HG02973 (cell line): Measurements from ENCODE around the gene C3.
"Not testable (repeated sequence)": the region's sequence is repeated elsewhere in the genome, so short reads cannot be mapped to it uniquely, and the experiment has no call there.

ENCODE experiments used
- ATAC-seq: cut with Tn5 transposase; IDR thresholded peaks from one replicate; pipeline ENCODE4 v1.9.1; 2021; ENCODE audit warnings: moderate library complexity; ENCODE audit not compliant: unreplicated experiment

Gene C3

GRCh38 chr19:6713773-6714692 is 6.4 kb downstream of the C3 start:
- ATAC-seq: no peak

DNA sequence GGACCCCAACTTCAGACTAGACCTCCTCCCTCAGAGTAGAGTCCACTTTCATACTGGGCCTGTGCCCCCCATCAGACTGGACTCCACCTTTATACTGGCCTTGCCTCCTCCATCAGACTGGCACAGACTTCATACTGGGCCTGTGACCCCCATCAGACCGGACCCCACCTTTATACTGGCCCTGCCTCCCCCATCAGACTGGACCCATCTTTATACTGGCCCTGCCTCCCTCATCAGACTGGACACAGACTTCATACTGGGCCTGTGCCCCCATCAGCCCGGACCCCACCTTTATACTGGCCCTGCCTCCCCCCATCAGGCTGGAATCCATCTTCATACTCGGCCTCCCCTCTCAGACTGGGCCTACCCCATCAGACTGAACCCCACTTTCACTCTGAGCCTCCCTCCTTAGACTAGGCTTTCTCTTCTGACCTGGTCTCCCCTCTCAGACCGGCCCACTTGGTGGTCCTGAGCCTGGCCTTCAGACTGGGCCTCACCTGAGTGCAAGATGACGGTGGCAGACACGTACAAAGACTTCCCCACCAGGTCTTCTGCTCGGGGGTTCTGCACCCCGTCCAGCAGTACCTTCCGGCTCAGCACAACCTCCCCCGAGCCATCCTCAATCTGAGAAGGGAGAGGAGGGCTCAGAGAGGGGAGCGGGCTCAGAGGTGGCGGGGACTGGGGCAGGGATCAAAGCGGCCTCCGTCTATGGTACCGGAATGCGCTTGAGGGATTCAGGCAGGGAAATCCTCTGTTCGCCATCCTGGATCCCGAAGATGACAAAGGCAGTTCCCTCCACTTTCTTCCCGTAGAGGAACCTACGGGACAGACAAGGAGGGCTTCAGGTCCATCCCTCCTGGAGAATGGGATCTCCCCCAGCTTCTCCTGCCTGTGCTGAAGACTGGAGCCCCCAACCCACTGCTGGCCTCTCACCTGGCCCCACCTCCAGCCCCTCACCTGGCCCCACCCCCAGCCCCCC is 7.5 kb downstream of the C3 start:
- ATAC-seq: no peak

GRCh38 chr19:6712231-6712630 is 8.2 kb downstream of the C3 start:
- ATAC-seq: no peak

GRCh38 chr19:6711605-6712004 is 8.8 kb downstream of the C3 start:
- no peak for ATAC-seq

DNA sequence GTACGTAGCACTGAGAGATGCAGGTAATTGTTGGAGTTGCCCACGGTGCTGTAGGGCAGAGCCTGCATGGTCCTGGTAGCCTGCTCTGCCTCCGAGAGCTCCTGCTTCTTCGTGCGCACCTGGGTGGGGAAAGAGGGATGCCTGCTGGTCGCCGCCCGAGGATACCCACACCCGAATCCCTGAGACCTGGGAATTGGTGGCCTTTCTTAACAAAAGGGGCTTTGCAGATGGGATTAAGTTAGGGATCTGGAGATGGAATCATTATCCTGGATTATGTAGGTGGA is 9.4 kb downstream of the C3 start:
- no peak for ATAC-seq

- no peak for ATAC-seq
Measured at GRCh38 chr19:6710273-6711077, 10.0 kb downstream of the C3 start.

GRCh38 chr19:6709549-6709948 is 10.9 kb downstream of the C3 start:
- ATAC-seq: no peak

DNA sequence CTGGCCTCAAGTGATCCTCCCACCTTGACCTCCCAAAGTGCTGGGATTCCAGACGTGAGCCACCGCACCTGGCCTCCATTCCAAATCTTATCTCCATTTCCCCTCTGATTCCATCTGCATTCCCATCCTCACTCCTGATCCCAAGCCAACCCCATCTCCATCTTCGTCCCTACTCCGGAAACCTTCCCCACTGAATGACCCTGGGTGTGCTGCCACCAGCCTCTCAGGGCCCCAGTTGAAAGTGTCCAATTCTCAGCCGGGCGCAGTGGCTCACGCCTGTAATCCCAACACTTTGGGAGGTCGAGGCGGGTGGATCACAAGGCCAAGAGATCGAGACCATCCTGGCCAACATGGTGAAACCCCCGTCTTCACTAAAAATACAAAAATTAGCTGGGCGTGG is 11.5 kb downstream of the C3 start:
- ATAC-seq: not testable (repeated sequence)

- ATAC-seq: no peak
Measured at GRCh38 chr19:6708346-6708745, 12.1 kb downstream of the C3 start.

DNA sequence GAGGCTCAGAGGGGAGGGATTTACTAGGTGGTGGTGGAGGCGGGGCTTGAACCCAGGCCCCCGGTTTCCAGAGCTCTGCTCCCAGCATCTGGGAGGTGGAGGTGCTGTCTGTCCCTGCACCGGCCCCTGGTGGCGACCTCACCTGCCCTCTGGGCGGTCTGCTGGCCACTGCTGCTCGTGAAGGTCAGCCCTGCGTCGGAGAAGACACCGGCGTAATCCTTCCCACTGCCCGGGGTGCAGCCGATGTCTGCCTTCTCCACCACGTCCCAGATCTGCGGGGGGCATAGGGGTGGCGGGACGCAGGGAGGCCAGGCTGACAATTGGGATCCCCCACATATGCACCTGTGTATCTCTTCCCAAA is 12.8 kb downstream of the C3 start:
- ATAC-seq: no peak

DNA sequence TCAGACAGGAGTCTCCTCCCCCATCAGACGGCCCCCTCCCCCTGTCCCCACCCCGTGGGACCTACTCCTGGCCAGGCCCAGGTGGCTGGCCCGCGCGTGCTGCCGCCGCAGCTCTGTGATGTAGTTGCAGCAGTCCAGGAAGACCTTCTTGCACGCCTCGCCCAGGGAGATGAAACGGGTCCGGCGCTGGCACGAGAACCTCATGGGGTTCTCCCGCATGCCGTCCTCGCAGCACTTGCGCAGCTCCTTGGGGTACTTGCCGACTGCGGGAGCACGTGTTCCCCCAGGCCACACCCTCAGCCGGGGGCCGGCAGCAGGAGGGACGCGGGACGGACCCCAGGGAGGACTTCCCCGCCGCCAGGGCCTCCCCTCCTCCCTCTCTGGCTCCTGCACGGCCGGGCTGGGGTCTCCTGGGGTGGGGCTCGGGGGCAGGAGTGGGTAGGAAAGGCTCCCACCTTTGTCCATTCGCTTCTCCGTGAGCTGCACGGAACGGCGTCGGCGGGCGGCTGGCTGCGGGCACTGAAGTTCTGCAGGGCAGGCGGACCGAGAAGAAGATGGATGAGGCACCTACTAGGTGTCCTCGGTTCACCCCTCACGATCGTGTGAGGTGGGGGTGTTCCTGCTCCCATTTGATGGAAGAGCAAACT is 13.3 kb downstream of the C3 start:
- ATAC-seq: no peak

- no peak for ATAC-seq
Measured at GRCh38 chr19:6706633-6706958, 13.9 kb downstream of the C3 start.

GRCh38 chr19:6705931-6706632 is 14.4 kb downstream of the C3 start:
- no peak for ATAC-seq

- no peak for ATAC-seq
Measured at GRCh38 chr19:6700586-6701316, 19.7 kb downstream of the C3 start.

DNA sequence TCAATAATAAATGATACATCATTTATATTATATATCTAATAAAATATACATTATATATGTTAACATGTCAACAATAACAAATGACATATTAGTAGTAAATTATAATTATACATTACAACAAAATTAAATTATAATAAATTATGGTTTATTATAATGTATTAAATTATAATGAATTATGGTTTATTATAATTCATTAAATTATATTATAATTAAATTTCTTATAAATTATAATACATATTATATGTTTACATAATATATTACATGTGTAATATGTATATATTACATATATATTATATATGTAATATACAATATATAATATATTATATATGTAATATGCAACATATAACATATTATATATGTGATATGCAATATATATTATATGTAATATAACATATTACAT is 20.5 kb downstream of the C3 start:
- no peak for ATAC-seq

DNA sequence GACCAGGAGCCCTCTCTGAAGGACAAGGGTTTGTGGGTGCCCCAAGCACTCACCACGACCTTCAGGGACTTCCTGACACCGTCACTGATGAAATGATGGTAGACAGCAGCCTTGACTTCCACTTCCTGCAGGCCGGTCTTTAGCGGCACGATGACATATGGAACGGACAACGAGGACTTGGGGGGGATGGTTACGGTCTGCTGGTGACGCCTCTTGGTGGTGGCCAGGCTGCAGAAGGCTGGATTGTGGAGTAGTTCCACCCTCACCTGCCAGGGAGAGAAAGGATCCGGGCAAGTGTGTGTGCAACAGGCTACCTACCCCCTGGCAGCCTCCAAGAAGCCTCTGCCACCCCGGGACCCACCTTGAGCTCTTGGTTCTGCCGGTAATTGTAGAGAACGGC is 23.2 kb downstream of the C3 start:
- no peak for ATAC-seq

DNA sequence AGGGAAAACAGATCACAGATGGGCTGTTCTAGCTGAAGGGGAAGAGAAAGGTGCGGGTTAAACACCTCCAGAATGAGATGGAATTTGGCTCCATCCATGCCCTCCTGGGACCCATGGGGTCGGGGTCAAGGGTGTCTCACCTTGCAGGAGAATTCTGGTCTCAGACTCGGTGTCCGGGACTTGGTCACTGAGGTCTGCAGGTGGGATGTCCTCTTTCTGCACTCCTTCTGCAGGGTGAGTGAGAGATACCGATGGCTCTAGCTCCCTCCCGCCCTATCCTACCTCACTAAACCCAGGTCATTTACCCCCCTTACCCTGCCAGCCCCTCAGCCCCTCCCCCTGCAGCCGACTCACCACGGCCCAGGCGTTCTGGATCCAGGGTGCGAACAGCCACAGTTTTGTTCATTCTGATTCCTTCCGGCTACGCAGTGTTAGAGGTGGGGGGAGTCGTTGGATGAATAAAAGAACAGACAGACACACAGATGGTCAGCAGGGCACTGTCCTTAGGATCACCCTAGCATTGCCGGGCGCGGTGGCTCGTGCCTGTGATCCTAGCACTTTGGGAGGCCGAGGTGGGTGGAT is 24.1 kb downstream of the C3 start:
- no peak for ATAC-seq

- ATAC-seq: no peak
Measured at GRCh38 chr19:6694147-6694815, 26.2 kb downstream of the C3 start.

DNA sequence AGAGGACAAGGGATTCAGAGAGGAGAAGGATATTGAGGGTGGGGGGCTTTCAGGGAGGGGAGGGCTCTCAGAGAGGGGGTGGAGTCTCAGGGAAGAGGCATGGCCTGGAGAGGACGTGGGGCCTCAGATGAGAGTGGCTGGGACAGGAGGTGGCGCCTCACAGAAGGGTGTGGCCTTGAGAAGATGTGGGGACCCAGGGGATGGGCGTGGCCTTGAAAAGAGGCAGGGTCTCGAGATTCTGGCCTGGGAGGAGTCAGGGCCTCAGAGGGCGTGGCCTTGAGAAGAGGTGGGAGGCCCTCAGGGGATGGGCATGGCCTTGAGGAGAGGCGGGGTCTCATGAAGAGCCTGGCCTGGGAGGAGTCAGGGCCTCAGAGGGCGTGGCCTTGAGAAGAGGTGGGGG is 26.8 kb downstream of the C3 start:
- no peak for ATAC-seq
